KG1 (cell line): ENCODE results near the gene KIF18A.

ENCODE experiments used
- DNase-seq: peaks from one replicate; lab custom pipeline; 2025; lab: John Stamatoyannopoulos, UW

The KIF18A gene

DNA sequence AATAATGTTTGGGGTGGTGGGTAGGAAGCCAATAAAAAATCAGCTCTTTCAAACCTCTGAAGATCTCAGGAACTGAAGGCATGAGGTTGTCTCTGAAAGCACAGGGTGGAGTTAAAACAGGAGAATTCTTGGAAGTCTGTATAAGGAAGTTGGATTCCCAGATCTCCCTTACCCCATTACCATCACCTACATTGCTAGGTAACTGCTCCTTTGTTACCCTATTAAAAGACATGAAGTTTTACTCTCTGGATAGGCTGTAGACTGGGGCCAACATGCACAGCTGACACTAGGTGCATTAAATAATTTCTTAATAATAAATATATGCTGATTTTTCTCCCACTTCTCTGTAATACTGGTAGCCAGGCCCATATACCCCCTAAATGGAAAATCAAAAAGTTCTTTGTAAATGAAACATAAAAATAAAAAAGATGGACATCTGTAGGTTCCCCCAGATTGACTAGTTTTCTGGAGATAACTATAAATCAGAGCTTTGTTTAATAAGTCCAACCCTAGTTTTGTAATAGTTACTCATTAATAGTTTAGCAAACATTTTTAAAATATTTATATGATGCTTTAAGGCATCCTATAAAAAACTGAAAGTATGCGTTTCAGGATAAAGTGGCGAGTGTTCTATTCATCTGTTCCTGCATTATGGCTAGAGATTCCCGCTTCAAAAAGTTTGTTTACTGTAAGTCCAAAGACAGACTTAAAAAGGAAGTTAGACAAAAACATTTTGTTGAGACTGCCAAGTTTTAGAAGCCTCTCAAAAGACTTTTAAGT, 63.8 kb downstream of the KIF18A start:
- DNase-seq = no peak

GRCh38 chr11:28040384-28040783, 67.6 kb downstream of the KIF18A start:
- DNase-seq = no peak

DNA sequence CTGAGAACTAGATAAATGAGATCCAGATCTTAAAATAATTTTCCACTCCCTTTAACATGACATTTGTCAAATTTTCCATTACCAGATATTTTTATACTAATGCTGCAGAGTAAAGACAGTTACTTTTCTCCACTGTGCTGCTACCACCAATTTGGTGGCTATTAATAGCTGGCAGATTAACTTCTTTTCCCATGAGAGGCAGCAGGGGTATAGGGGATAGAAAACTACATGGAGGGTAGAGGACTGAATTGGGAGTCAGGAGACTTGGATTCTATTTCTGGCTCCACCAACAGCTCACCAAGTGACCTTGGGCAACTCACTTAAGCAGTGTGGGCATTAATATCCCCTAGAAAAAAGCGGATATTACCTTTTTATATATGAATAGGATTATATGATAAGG, 69.2 kb downstream of the KIF18A start:
- DNase-seq = no peak

DNA sequence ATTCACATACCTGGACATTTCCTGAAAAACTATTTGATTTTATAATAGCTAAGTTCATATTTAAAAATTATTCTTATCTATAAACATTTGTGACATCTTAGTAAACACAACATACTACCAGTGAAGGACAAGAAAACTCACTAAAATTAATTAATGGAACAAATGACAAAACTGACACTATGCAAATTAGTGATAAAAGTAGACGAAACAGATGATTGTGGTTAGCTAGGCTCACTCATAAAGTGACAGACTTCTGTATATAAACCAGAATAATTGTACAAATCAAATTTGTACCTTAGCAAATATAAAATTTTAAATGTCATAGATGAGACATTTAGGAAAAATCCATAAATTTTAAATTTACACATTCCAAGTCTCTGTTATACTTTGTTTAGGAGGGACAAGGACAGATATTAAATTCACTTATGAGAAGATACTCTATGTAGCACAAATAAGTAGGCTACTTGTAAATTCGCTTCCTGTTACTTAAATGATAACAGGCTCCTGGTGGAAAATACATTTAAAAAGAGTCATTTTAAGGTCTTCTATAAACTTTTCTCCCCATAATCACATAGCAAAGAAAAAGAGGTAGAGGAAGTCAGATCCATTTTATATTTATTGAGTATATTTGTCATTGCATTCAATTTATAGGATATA, 81.2 kb downstream of the KIF18A start:
- DNase-seq = no peak

DNA sequence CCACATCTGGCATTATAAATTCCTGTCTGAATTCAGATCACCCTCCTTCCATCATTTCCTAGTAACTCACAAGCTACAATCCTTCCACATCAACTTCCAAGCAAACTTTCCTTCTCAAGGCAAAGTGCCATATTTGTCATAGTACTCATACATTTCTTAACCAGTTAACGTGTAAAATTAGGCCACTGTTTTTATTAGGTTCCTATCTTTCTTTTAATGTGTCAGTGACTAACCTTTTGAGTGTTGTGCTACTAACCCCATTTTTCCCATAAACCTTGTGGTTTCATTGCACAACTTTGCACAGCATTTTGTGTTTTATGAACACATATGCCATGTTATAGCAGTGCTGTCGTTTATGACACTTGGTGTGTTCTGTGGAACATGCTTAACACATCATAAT, 90.1 kb downstream of the KIF18A start:
- no peak for DNase-seq

GRCh38 chr11:28011813-28012212, 96.1 kb downstream of the KIF18A start:
- no peak for DNase-seq

DNA sequence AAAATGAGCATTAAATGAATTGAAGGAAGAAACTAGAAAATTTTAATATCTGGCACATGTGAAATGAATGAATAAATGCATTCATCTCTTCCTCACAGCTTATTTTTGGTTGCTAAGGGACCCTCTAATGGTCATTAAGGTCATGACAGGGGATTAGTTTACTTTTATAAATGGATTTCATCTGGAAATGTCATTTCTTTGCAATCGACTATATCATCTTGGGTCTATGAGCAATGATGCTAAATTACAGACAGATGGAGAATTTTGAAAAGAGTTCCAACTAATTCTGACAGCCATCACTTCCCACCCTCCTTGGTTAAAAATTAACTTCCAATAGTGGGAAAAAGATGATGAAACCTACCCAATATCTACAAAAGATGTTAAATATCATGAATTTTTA, 98.0 kb downstream of the KIF18A start:
- no peak for DNase-seq

DNA sequence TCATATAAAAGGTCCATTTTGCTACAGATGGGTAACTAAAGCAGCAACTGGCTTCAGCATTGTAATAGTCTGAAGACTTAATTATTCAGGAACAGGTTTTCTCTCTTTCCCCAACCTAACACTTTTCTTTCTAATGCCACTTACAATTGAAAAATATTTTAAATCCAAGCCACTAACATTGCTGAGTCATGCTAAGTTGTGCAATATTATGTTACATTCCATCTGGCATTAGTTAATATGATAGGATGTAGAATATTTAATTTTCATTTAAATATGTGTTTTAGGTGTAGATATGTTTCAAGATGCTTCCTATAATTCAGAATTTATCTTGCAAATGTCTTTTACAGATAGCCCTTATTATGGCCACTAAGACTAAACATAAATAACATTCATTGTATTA, 98.6 kb downstream of the KIF18A start:
- no peak for DNase-seq

- DNase-seq = no peak
These were observed 104.3 kb downstream of the KIF18A start for GRCh38 chr11:28003615-28004014.

- DNase-seq = no peak
These were observed 109.4 kb downstream of the KIF18A start for GRCh38 chr11:27998552-27998951.

DNA sequence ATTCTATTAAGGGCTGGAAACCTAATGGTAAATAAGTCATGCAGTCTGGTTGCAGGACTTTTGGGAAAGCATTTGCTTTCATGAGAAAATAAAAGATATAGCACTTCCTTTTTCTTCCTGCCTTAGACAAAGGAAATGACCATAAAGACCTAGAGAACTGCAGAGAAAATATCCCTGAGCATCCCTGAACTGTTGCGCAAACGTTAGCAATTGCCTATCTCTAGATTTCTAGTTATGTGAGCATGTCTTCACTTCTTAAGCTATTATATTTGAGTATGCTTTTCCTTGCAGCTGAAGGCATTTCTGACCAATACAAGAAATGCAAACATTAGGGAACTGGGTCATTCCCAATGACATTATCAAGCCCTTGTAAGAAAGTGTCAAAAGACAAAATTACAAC, 110.6 kb downstream of the KIF18A start:
- DNase-seq = no peak

DNA sequence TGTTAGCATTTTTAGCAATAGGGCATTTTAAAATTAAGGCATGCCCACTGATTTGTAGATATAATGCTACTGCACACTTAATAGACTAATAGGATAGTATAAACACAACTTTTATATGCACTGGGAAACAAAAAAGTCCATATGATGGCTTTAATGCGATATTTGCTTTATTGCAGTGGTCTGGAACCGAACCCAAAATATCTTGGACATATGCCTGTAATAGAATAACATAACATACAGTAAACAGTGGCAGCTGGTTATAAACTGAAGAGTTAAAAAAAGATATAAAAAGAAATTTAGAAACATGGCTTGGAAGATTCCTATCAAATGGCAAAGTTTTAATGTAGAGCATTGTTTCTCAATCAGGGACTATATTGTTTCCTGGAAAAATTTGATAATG, 111.9 kb downstream of the KIF18A start:
- no peak for DNase-seq

DNA sequence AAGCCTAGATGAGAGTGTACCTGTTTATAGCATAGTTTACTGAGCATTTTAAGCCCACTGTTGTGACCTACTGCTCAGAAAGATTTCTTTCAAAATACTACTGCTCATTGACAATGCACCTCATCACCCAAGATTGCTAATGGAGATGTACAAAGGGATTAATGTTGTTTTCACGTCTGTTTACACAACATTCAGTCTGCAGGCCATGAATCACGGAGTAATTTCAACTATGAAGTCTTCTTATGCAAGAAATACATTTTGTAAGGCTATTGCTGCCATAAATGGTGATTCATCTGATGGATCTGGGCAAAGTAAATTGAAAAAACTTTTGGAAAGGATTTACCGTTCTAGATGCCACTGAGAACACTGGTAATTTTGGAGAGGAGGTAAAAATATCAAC, 112.9 kb downstream of the KIF18A start:
- no peak for DNase-seq

DNA sequence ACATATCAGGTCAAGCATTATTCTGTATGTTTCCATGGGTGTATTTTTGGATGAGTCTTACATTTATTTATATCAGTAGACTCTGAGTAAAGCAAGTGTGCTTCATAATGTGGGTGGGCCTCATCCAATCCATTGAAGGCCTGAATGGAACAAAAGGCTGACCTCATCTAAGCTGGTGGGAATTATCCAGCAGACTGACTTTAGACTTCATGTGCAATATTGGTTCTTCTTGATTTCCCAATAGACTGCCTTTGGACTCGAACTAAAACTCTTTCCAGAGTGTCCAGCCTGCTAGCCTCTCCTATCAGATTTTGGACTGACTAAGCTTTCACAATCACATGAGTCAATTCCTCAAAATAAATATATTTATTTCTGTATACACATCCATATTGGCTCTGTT, 116.2 kb downstream of the KIF18A start:
- DNase-seq = no peak

DNA sequence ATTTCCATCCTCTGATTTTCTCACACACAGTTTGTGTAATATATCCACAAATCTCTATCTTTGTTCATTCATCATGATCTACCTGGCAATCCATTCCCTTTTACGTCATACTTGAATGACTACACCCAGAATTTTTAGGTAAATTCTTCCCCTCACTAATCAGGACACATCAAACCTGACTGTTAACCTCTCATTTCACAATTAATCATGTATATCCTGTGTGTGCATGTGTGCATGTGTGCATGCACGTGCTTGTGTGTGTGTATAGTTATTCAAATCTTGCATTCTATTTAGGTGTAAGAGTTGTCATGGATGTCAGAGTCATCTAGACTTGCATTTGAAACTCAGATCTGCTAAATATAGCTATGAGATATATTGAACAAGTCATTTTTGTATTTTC, 130.4 kb downstream of the KIF18A start:
- no peak for DNase-seq

DNA sequence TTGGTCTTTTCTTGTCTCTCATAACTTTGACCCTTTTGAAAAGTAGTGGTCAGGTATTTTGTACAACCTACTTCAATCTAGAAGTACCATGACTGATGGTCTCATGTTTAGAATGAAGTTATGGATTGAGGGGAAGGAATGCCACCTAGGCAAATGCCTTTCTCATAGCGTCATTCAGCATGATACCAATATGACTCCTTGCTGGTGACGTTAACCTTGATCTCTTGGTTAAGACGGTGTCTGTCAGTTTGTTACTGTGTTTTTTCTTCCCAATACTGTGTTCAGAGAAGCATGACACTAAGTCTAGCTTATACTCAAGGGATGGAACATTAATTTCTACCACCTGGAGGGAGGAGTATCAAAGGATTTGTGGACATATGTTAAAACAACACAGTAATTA, 130.9 kb downstream of the KIF18A start:
- no peak for DNase-seq

GRCh38 chr11:27976262-27976661, 131.7 kb downstream of the KIF18A start:
- DNase-seq = no peak

DNA sequence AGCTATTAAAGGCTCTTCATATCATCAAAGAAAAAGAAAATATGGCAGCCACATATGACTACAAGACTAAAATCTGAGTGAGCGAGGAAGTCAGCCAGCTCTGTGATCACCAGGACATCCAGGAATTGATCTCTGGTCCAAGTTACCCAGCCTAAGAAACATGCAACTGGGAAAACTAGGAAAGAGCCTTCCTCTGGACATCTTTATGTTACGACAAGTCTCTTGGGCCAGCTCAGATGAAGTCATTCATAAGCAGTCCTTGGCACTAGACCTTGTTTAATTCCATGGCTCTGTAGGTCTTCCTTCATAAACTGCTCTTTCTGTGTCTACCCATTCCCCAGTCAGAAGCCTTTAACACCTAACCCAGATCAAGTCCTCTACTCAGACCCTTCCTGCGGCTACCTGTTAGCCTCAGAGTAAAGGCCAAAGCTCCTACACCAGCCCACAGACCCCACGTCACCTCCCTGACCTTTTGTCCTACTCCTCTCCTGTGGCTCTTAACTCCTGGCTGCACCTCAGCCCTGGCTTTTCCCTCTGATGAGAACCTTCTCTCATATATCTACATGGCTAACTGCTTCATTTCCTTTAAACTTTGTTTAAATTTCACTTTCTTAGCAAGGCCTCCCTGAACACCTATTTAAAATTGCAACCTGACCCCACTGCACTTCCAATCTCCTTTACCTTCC, 134.0 kb downstream of the KIF18A start:
- DNase-seq = no peak

GRCh38 chr11:27972522-27973170, 135.3 kb downstream of the KIF18A start:
- DNase-seq = no peak

DNA sequence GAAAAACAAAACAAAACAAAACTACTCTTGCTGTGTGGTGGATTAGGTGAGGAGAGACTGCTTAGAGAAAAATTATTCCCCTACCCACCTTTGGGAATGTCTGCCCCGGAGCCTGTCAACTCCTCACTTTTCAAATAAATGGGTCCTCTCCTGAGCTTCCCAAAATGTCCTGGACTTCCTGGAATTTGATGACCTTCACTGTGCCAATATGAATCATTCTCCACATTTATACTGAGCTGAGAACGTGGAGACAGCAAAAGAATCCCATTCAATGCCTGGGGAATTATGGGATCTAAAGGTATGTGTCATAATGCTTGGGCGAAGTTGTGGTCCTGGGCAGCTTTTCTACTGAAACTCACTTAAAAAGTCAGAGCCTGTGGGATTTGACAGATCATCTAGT, 136.8 kb downstream of the KIF18A start:
- no peak for DNase-seq
